GM12878 (cell line): Measurements from ENCODE around the gene MAGI2. TPM values are rescaled to one million over a fixed set of nuclear protein-coding genes. Genes with fewer than 3 reads are reported as not detected.

Source experiments
- ATAC-seq: fragments of 200-7000 bp; cut with Tn5 transposase; 3 replicates; pipeline ENCODE4 v1.9.1; 2020; ENCODE audit warnings: mild to moderate bottlenecking, moderate library complexity
- BruUV-seq: library from RNA; stranded (reverse); fragments of 400-500 nt; replicated peaks from 2 replicates; lab custom pipeline; 2021; lab: Mats Ljungman, UMichigan
- CTCF ChIA-PET: fragments of 300-600 bp; sonication (Branson Sonifier 250); formaldehyde crosslinking; extraction: SDS; loops from one replicate; lab custom pipeline; 2021; ENCODE audit warnings: inconsistent platforms; lab: Yijun Ruan, JAX
- POLR2A ChIA-PET: fragments of 350-600 bp; formaldehyde crosslinking; extraction: SDS; loops from one replicate; lab custom pipeline; 2021; ENCODE audit warnings: inconsistent platforms; lab: Charles Lee
- RAD21 ChIA-PET: fragments of 300-600 bp; sonication (Branson Sonifier 250); formaldehyde crosslinking; loops from one replicate; lab custom pipeline; 2023; ENCODE audit warnings: antibody characterized with exemption; ENCODE audit not compliant: unreplicated experiment; lab: Charles Lee
- SMC1A ChIA-PET: fragments of 300-600 bp; sonication (Branson Sonifier 250); formaldehyde crosslinking; loops from one replicate; lab custom pipeline; 2023; ENCODE audit not compliant: unreplicated experiment, uncharacterized antibody; lab: Charles Lee
- DNase-seq: peaks from one replicate; pipeline ENCODE4 v3.0.0-alpha.2; 2011; ENCODE audit warnings: low read depth, low spot score
- FAIRE-seq: peaks from 3 replicates; lab custom pipeline; 2011; peaks lifted over from hg19 to GRCh38; lab: Jason Lieb, UNC
- H2AFZ ChIP-seq: 2 replicates; pipeline ENCODE4 v1.6.0; 2011; ENCODE audit warnings: low read depth, low read length, control low read depth; ENCODE audit not compliant: control insufficient read depth
- H3K27ac ChIP-seq: 2 replicates; pipeline ENCODE4 v1.5.1; 2011; ENCODE audit warnings: control low read depth; ENCODE audit not compliant: control insufficient read depth, insufficient read depth
- H3K27me3 ChIP-seq, 2 experiments: replicated peaks in 1 of 2; 2 replicates each; pipeline versions ENCODE4 v1.6.0 to v1.6.1; 2011; ENCODE audit warnings: low read length in 1 of 2; ENCODE audit not compliant: control insufficient read depth in 2 of 2, insufficient read depth in 2 of 2
- H3K36me3 ChIP-seq, 2 experiments: 2 replicates each; pipeline ENCODE4 v1.5.1; 2011; ENCODE audit warnings: low read length in 1 of 2; ENCODE audit not compliant: control insufficient read depth in 2 of 2, insufficient read depth in 2 of 2
- H3K4me1 ChIP-seq: 2 replicates; pipeline ENCODE4 v1.6.1; 2011; ENCODE audit warnings: mild to moderate bottlenecking, low read length, moderate library complexity, mixed read lengths; ENCODE audit not compliant: control insufficient read depth, insufficient read depth
- H3K4me2 ChIP-seq: 2 replicates; pipeline ENCODE4 v1.6.0; 2011; ENCODE audit warnings: control low read depth; ENCODE audit not compliant: control insufficient read depth, insufficient read depth
- H3K4me3 ChIP-seq: fragments of 200-600 bp; sonication (generic); 2 replicates; pipeline ENCODE4 v1.5.1; 2016
- H3K79me2 ChIP-seq: 2 replicates; pipeline ENCODE4 v1.6.0; 2011; ENCODE audit warnings: low read length; ENCODE audit not compliant: control insufficient read depth, insufficient read depth
- H3K9ac ChIP-seq: 2 replicates; pipeline ENCODE4 v1.8.0; 2011; ENCODE audit warnings: low read length, control low read depth, mixed read lengths; ENCODE audit not compliant: control insufficient read depth, insufficient read depth
- H3K9me3 ChIP-seq: replicated peaks from 3 replicates; pipeline ENCODE4 v1.5.1; 2011; ENCODE audit warnings: mild to moderate bottlenecking, low read length; ENCODE audit not compliant: control insufficient read depth, insufficient read depth
- H4K20me1 ChIP-seq: 2 replicates; pipeline ENCODE4 v1.6.0; 2011; ENCODE audit not compliant: control insufficient read depth, insufficient read depth
- BACH1 ChIP-seq: fragments of 450-650 bp; IDR thresholded peaks from 2 replicates; pipeline ENCODE4 v1.6.1; 2017; ENCODE audit warnings: mild to moderate bottlenecking, borderline replicate concordance
- CEBPB ChIP-seq, 2 experiments: fragments of 150-350 bp in 1 of 2; IDR thresholded peaks; 2 replicates each; pipeline ENCODE4 v1.6.1; 2012 to 2014; ENCODE audit warnings: low read depth in 2 of 2, low read length in 2 of 2, borderline replicate concordance in 1 of 2, inconsistent platforms in 1 of 2
- MEF2B ChIP-seq: fragments of 450-650 bp; IDR thresholded peaks from 2 replicates; pipeline ENCODE4 v1.6.1; 2018; ENCODE audit warnings: mild to moderate bottlenecking, moderate library complexity; ENCODE audit not compliant: partially characterized antibody, poor library complexity, severe bottlenecking
- NFIC ChIP-seq: IDR thresholded peaks from 2 replicates; pipeline ENCODE4 v1.6.1; 2012; ENCODE audit warnings: low read depth, mild to moderate bottlenecking, inconsistent platforms, low read length, moderate library complexity
- PAX5 ChIP-seq: IDR thresholded peaks from 2 replicates; pipeline ENCODE4 v1.6.1; 2011; ENCODE audit warnings: low read depth, low read length, borderline replicate concordance
- RAD51 ChIP-seq: fragments of 450-650 bp; IDR thresholded peaks from 2 replicates; pipeline ENCODE4 v1.6.1; 2016; ENCODE audit warnings: moderate library complexity, mild to moderate bottlenecking, inconsistent platforms
- STAT1 ChIP-seq: fragments of 450-650 bp; conservative IDR thresholded peaks from 2 replicates; pipeline ENCODE4 v1.6.1; 2014; ENCODE audit warnings: antibody characterized with exemption, mild to moderate bottlenecking
- TAF1 ChIP-seq: IDR thresholded peaks from 2 replicates; pipeline ENCODE4 v1.6.1; 2011; ENCODE audit warnings: mild to moderate bottlenecking, low read depth, low read length, borderline replicate concordance
- WGBS: methylation state at CpG from one replicate; pipeline ENCODE4 v1.1.6; 2016; ENCODE audit warnings: low lambda C conversion rate; ENCODE audit not compliant: insufficient replicate concordance, insufficient coverage; ENCODE audit errors: missing lambda C conversion rate; 5-methylcytosine and 5-hydroxymethylcytosine counted together
- in situ Hi-C: fragments of 300-500 bp; cut with MboI; formaldehyde crosslinking; loops from 9 replicates; pipeline ENCODE4 v1.14.3; 2018; ENCODE audit warnings: mixed read lengths
- intact Hi-C: fragments of 100-400 bp; cut with micrococcal nuclease; formaldehyde crosslinking; loops from one replicate; pipeline ENCODE4 v1.14.2; 2022; ENCODE audit not compliant: unreplicated experiment
- polyA plus RNA-seq, 11 experiments: library from polyadenylated mRNA; depleted of rRNA in 4 of 11; unstranded in 6 of 11; stranded (reverse) in 5 of 11; fragments of >200 nt; fragmentation: Nextera tagmentation in 4 of 11; fragmentation: Illumina TruSeq in 1 of 11; extraction: Ambion mirVana in 4 of 11; extraction: Trizol in 1 of 11; gene quantifications; 1 replicate in 1 of 11; 2 replicates in 10 of 11; pipeline versions ENCODE4 v1.2.1 to v1.2.3, GENCODE V29; 2011 to 2016; ENCODE audit warnings: inconsistent platforms in 2 of 11, missing spikeins in 2 of 11, low read depth in 1 of 11
- total RNA-seq, 4 experiments: library from RNA; depleted of rRNA in 3 of 4; stranded (reverse); fragments of >200 nt in 3 of 4; fragmentation: Illumina TruSeq in 1 of 4; extraction: Trizol in 1 of 4; gene quantifications; 2 replicates each; pipeline versions ENCODE4 v1.2.1 to v1.2.3, GENCODE V29; 2013 to 2021
- TF ChIP-seq, protein P1 (sequence below): fragments of 450-650 bp; formaldehyde crosslinking; IDR thresholded peaks from 2 replicates; pipeline ENCODE4 v1.4.0; 2022; ENCODE audit warnings: mild to moderate bottlenecking, moderate library complexity
- TF ChIP-seq, protein P2 (sequence below): fragments of 450-650 bp; IDR thresholded peaks from 2 replicates; pipeline ENCODE4 v1.6.1; 2017; ENCODE audit warnings: mild to moderate bottlenecking

MAGI2 gene
- total and polyA plus RNA-seq, 10 of the 15 experiments (the other 5 are each of a cell fraction or from before 2014, with no cell fraction given) = 0.01 to 0.31 (median 0.05) TPM; not detected in 2

DNA sequence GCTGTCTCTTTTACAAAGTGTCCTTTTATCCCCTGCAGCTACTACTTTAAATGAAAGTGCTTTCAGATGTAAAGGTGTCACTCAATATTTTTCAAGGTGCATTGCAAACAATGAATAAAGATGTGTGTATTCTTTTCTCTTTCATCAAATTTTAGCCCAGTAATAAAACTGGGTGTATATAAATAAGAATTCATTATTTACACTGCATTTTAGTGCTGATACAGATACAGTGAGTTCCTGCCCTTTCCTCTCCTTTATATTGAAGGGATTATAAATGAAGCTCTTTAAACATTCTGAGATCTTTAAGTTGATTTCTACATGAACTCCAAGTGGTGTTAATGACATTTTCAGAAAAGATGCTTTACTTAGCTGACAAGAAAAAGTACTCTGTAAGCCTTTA, 1137.4 kb downstream of the MAGI2 start:
- TF ChIP-seq, protein P1, sequence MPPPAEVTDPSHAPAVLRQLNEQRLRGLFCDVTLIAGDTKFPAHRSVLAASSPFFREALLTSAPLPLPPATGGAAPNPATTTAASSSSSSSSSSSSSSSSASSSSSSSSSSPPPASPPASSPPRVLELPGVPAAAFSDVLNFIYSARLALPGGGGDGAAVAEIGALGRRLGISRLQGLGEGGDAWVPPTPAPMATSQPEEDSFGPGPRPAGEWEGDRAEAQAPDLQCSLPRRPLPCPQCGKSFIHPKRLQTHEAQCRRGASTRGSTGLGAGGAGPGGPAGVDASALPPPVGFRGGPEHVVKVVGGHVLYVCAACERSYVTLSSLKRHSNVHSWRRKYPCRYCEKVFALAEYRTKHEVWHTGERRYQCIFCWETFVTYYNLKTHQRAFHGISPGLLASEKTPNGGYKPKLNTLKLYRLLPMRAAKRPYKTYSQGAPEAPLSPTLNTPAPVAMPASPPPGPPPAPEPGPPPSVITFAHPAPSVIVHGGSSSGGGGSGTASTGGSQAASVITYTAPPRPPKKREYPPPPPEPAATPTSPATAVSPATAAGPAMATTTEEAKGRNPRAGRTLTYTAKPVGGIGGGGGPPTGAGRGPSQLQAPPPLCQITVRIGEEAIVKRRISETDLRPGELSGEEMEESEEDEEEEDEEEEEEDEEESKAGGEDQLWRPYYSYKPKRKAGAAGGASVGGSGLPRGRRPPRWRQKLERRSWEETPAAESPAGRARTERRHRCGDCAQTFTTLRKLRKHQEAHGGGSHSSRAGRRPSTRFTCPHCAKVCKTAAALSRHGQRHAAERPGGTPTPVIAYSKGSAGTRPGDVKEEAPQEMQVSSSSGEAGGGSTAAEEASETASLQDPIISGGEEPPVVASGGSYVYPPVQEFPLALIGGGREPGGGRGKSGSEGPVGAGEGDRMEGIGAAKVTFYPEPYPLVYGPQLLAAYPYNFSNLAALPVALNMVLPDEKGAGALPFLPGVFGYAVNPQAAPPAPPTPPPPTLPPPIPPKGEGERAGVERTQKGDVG (CRISPR knock-in tag) = no peak
- no peak for TF ChIP-seq CEBPB (IDR thresholded peaks at IDR 0.05; ENCODE audit: borderline replicate concordance in 1 of 2, low read depth in 2 of 2, low read length in 2 of 2)
- TF ChIP-seq PAX5 = no peak
- no peak for TF ChIP-seq BACH1
- TF ChIP-seq, all 136 proteins: peak for 0
- H3K4me3 ChIP-seq = no peak overlapping the region
- intact Hi-C loops = no loop called here
- BruUV-seq = no TSS peak
- no peak overlapping the region for H3K27ac ChIP-seq
- DNase-seq (no peak), FAIRE-seq (no peak), ATAC-seq (no peak)
- no peaks in the 10 kb centered on the region for H3K4me1 ChIP-seq
- no peak overlapping the region for H3K9ac ChIP-seq
- no peaks in the 10 kb centered on the region for H3K9me3 ChIP-seq
- no peaks in the 10 kb centered on the region for H4K20me1 ChIP-seq
- ChIA-PET POLR2A (no interaction called here), CTCF (interaction anchor here (0.7 kb wide), 1 partner anchor 636 kb away, joined by 3 read pairs; no protein-coding TSS in a partner anchor), RAD21 (no interaction called here), SMC1A (interaction anchor here (1.6 kb wide), 1 partner anchor 10 kb away, joined by 3 read pairs; no protein-coding TSS in a partner anchor)
- no peaks in the 10 kb centered on the region for H3K79me2 ChIP-seq
- no peaks in the 10 kb centered on the region; a peak in 1 of 4 replicates for H3K27me3 ChIP-seq
- no peaks in the 10 kb centered on the region for H3K36me3 ChIP-seq
- in situ Hi-C loops = no loop called here
- H2AFZ ChIP-seq = no peak overlapping the region
- no peak overlapping the region for H3K4me2 ChIP-seq

DNA sequence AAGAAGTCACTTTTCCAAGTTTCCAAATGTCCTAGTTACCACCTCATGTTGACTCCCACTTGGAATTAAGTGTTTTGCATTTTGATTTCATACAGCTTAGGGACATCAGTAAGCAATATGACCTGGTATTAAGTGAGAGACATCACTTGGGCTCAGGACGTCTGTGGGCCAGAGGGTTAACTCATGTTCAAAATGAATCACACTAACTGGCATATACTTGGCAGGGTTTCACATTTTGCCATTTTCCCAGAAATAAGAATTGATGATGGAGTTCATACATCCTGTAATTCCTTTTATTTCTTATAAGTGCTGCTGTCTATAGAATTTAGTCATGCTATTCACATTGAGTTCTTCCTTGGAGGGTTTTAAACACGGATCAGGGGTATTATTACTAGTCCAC, 1138.3 kb downstream of the MAGI2 start:
- TF ChIP-seq NFIC (no peak), MEF2B (no peak), TAF1 (no peak), STAT1 (no peak), RAD51 (no peak)
- TF ChIP-seq, protein P2, sequence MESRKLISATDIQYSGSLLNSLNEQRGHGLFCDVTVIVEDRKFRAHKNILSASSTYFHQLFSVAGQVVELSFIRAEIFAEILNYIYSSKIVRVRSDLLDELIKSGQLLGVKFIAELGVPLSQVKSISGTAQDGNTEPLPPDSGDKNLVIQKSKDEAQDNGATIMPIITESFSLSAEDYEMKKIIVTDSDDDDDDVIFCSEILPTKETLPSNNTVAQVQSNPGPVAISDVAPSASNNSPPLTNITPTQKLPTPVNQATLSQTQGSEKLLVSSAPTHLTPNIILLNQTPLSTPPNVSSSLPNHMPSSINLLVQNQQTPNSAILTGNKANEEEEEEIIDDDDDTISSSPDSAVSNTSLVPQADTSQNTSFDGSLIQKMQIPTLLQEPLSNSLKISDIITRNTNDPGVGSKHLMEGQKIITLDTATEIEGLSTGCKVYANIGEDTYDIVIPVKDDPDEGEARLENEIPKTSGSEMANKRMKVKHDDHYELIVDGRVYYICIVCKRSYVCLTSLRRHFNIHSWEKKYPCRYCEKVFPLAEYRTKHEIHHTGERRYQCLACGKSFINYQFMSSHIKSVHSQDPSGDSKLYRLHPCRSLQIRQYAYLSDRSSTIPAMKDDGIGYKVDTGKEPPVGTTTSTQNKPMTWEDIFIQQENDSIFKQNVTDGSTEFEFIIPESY = no peak
- no TSS peak for BruUV-seq
- H3K4me1 ChIP-seq = no peaks in the 10 kb centered on the region
- H2AFZ ChIP-seq = no peak overlapping the region
- ATAC-seq (no peak), FAIRE-seq (no peak), DNase-seq (no peak)
- H3K4me3 ChIP-seq = no peak overlapping the region
- no peak overlapping the region for H3K9ac ChIP-seq
- H3K9me3 ChIP-seq = no peaks in the 10 kb centered on the region
- no peaks in the 10 kb centered on the region for H3K36me3 ChIP-seq
- H3K4me2 ChIP-seq = no peak overlapping the region
- no peak overlapping the region for H3K27ac ChIP-seq
- ChIA-PET CTCF (no interaction called here), SMC1A (no interaction called here), POLR2A (no interaction called here), RAD21 (no interaction called here)
- no peaks in the 10 kb centered on the region for H3K79me2 ChIP-seq
- in situ Hi-C loops = no loop called here
- H3K27me3 ChIP-seq = no peaks in the 10 kb centered on the region; a peak in 1 of 4 replicates
- no peaks in the 10 kb centered on the region for H4K20me1 ChIP-seq
- intact Hi-C loops = no loop called here
- WGBS = 0% methylated on average over 2 of the region's 2 CpGs
